OCI-LY3 (cell line): ENCODE measurements around the gene FBXW7.

Experiments
- EZH2phosphoT487 ChIP-seq: fragments of 200-600 bp; shearing (Covaris generic); IDR thresholded peaks from 2 replicates; pipeline ENCODE4 v1.6.1; 2018; ENCODE audit warnings: antibody characterized with exemption, mixed run types, low read depth
- TF ChIP-seq, protein P1 (sequence below): fragments of 200-600, 300-600 bp; sonication (generic); IDR thresholded peaks from 2 replicates; pipeline ENCODE4 v1.5.1; 2014; ENCODE audit warnings: antibody characterized with exemption, low read length, low read depth

- TF ChIP-seq, protein P1, sequence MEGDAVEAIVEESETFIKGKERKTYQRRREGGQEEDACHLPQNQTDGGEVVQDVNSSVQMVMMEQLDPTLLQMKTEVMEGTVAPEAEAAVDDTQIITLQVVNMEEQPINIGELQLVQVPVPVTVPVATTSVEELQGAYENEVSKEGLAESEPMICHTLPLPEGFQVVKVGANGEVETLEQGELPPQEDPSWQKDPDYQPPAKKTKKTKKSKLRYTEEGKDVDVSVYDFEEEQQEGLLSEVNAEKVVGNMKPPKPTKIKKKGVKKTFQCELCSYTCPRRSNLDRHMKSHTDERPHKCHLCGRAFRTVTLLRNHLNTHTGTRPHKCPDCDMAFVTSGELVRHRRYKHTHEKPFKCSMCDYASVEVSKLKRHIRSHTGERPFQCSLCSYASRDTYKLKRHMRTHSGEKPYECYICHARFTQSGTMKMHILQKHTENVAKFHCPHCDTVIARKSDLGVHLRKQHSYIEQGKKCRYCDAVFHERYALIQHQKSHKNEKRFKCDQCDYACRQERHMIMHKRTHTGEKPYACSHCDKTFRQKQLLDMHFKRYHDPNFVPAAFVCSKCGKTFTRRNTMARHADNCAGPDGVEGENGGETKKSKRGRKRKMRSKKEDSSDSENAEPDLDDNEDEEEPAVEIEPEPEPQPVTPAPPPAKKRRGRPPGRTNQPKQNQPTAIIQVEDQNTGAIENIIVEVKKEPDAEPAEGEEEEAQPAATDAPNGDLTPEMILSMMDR: no peak
- no peak for TF ChIP-seq EZH2phosphoT487
These were observed 153.7 kb downstream of the FBXW7 start for GRCh38 chr4:152382057-152382785.
